Measurements from ENCODE around the gene POLR1A. TPM values are rescaled to one million over a fixed set of nuclear protein-coding genes. Genes with fewer than 3 reads are reported as not detected.

Gene POLR1A
- total RNA-seq, 2 donors from 2014 or later, result 19.0 to 38.2 TPM

GRCh38 chr2:85971366-85971765, 134.3 kb downstream of the POLR1A start:
- H3K4me3 ChIP-seq, result no peak overlapping the region
- H3K4me1 ChIP-seq (ENCODE audit: control insufficient read depth in 1 of 2, low read depth in 2 of 2), result peaks cover 0 to 2% of the 10 kb centered on the region in 2 donors
- DNase-seq (ENCODE audit: low spot score) (no peak), ATAC-seq (ENCODE audit: insufficient number of reproducible peaks, low FRiP score, low read depth) (no peak)
- H3K36me3 ChIP-seq, result no peaks in the 10 kb centered on the region
- no peak for TF ChIP-seq CTCF (IDR thresholded peaks at IDR 0.05)
- H3K27ac ChIP-seq, result no peak overlapping the region
- H3K27me3 ChIP-seq (replicated peaks; ENCODE audit: insufficient read depth), result no peaks in the 10 kb centered on the region
- no peaks in the 10 kb centered on the region for H3K9me3 ChIP-seq

Other genes starting within 250 kb of the POLR1A start
- gene ST3GAL5, start 216.9 kb downstream of the POLR1A start, total RNA-seq, result 10 to 100 TPM; 11.9 to 32.7 TPM
- gene PTCD3, start 349 bp upstream of the POLR1A start, total RNA-seq, result 100 to 1,000 TPM in 1 of 2 donors, 10 to 100 TPM in 1; 70.7 to 129 TPM
- 10 to 100 TPM; 33.3 to 54.7 TPM for gene IMMT, start 89.6 kb upstream of the POLR1A start, total RNA-seq
- gene MRPL35, start 93.6 kb upstream of the POLR1A start, total RNA-seq, result 10 to 100 TPM; 10.4 to 17.1 TPM
- gene REEP1, start 231.7 kb upstream of the POLR1A start, total RNA-seq, result 10 to 100 TPM; 20.9 to 22.7 TPM